Measurements from ENCODE around the gene CAMKK2. TPM values are rescaled to one million over a fixed set of nuclear protein-coding genes. Genes with fewer than 3 reads are reported as not detected.
A peak's percentile ranks its signal among the peaks of the same experiment; 100 is the strongest.

Gene CAMKK2
- total and polyA plus RNA-seq, 9 of the 15 experiments (the other 6 are each of a cell fraction or from before 2014, with no cell fraction given) = 4.3 to 32.0 (median 18.2) TPM

DNA sequence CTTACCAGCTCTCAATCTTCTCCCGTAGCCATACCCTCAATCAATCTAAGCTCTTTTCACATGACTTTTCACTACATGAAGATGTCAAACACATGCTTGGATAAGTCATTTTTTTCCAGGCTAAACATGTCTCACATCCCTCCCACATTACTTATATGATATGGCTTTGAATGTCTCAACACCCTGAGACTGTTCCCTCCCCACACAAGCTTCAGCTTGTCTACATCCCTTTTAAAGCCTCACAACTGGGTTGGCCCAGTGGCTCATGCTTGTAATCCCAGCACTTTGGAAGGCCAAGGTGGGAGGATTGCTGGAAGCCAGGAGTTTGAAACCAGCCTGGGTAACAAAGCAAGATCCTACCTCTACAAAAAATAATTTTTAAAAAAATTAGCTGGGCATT is 37.2 kb upstream of the CAMKK2 start:
- ChIA-PET CTCF (ENCODE audit: low intra/inter-chr PET ratio) (interaction anchor here (2.7 kb wide), 1 partner anchor 109 kb away, joined by 11 read pairs; no protein-coding TSS in a partner anchor), POLR2A (interaction anchor here (1.0 to 1.5 kb wide), 2 partner anchors 11 to 30 kb away, joined by 3 to 5 read pairs; no protein-coding TSS in a partner anchor)
- H3K4me2 ChIP-seq (ENCODE audit: insufficient read depth, low read length) = no peak overlapping the region
- BruUV-seq (replicated peaks) = no TSS peak
- no peak overlapping the region for H2AFZ ChIP-seq (ENCODE audit: low read depth, low read length)
- intact Hi-C loops (cut with micrococcal nuclease) = loop anchor here (2.0 kb wide), 2 partner anchors 67 to 109 kb away; partner anchors contain the start of gene RNF34
- no peaks in the 10 kb centered on the region for H3K4me1 ChIP-seq (replicated peaks in 1 of 2; ENCODE audit: control insufficient read depth in 2 of 2, insufficient read depth in 2 of 2, low read length in 2 of 2)
- H3K27me3 ChIP-seq (ENCODE audit: control insufficient read depth in 2 of 2, insufficient read depth in 2 of 2, low read length in 2 of 2) = no peaks in the 10 kb centered on the region
- no peaks in the 10 kb centered on the region for H3K9me3 ChIP-seq (replicated peaks; ENCODE audit: control insufficient read depth, insufficient read depth, low read depth, low read length)
- H3K9me1 ChIP-seq (ENCODE audit: control insufficient read depth, insufficient read depth, low read length) = no peaks in the 10 kb centered on the region
- no peak for ATAC-seq
- DNase-seq (ENCODE audit: extremely low read depth in 1 of 4, low spot score in 3 of 4) = no peak
- WGBS (ENCODE audit: insufficient coverage, low coverage, missing lambda C conversion rate) = 88% methylated on average over 1 of the region's 1 CpG
- H3K27ac ChIP-seq (ENCODE audit: extremely low read depth, low read depth, low read length) = no peak overlapping the region
- in situ Hi-C loops (cut with MboI) = no loop called here
- no peak overlapping the region for H3K9ac ChIP-seq (ENCODE audit: insufficient read depth in 1 of 2, low read depth in 2 of 2, low read length in 2 of 2)
- FAIRE-seq = peak; percentile 19
- H3K4me3 ChIP-seq = no peak overlapping the region
- H3K36me3 ChIP-seq (ENCODE audit: control insufficient read depth, insufficient read depth, low read length) = peaks cover 93% of the 10 kb centered on the region
- H3K79me2 ChIP-seq (ENCODE audit: control insufficient read depth, insufficient read depth, low read length) = peaks cover 6% of the 10 kb centered on the region; the same call in 1 of the 3 replicates
- H4K20me1 ChIP-seq (replicated peaks; ENCODE audit: control insufficient read depth, insufficient read depth, low read length) = no peaks in the 10 kb centered on the region; the same call in 1 of the 2 replicates
- TF ChIP-seq PHF20 (IDR thresholded peaks at IDR 0.05; ENCODE audit: partially characterized antibody) = no peak
- TF ChIP-seq, protein P1, sequence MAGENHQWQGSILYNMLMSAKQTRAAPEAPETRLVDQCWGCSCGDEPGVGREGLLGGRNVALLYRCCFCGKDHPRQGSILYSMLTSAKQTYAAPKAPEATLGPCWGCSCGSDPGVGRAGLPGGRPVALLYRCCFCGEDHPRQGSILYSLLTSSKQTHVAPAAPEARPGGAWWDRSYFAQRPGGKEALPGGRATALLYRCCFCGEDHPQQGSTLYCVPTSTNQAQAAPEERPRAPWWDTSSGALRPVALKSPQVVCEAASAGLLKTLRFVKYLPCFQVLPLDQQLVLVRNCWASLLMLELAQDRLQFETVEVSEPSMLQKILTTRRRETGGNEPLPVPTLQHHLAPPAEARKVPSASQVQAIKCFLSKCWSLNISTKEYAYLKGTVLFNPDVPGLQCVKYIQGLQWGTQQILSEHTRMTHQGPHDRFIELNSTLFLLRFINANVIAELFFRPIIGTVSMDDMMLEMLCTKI (IDR thresholded peaks at IDR 0.05; ENCODE audit: partially characterized antibody) = no peak
- TF ChIP-seq, protein P2, sequence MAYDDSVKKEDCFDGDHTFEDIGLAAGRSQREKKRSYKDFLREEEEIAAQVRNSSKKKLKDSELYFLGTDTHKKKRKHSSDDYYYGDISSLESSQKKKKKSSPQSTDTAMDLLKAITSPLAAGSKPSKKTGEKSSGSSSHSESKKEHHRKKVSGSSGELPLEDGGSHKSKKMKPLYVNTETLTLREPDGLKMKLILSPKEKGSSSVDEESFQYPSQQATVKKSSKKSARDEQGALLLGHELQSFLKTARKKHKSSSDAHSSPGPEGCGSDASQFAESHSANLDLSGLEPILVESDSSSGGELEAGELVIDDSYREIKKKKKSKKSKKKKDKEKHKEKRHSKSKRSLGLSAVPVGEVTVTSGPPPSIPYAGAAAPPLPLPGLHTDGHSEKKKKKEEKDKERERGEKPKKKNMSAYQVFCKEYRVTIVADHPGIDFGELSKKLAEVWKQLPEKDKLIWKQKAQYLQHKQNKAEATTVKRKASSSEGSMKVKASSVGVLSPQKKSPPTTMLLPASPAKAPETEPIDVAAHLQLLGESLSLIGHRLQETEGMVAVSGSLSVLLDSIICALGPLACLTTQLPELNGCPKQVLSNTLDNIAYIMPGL (CRISPR knock-in tag; IDR thresholded peaks at IDR 0.05) = no peak
- TF ChIP-seq HDGF (IDR thresholded peaks at IDR 0.05) = no peak
- TF ChIP-seq NR3C1 (CRISPR knock-in tag; IDR thresholded peaks at IDR 0.05) = no peak
- TF ChIP-seq ZNF143 (CRISPR knock-in tag; IDR thresholded peaks at IDR 0.05) = no peak
- no peak for TF ChIP-seq ZNF644 (tag; IDR thresholded peaks at IDR 0.05; ENCODE audit: low read depth)
- no peak for TF ChIP-seq ZNF239 (CRISPR knock-in tag; IDR thresholded peaks at IDR 0.05)
- TF ChIP-seq ZNF146 (CRISPR knock-in tag; IDR thresholded peaks at IDR 0.05; ENCODE audit: unreplicated experiment) = no peak
- no peak for TF ChIP-seq HDAC2 (IDR thresholded peaks at IDR 0.05)
- TF ChIP-seq SIX5 (IDR thresholded peaks at IDR 0.05; ENCODE audit: borderline replicate concordance in 1 of 2, insufficient read depth in 1 of 2, low read depth in 1 of 2, low read length in 2 of 2) = no peak
- TF ChIP-seq ZBTB1 (CRISPR knock-in tag; IDR thresholded peaks at IDR 0.05; ENCODE audit: borderline replicate concordance, low read depth) = no peak
- TF ChIP-seq, protein P3, sequence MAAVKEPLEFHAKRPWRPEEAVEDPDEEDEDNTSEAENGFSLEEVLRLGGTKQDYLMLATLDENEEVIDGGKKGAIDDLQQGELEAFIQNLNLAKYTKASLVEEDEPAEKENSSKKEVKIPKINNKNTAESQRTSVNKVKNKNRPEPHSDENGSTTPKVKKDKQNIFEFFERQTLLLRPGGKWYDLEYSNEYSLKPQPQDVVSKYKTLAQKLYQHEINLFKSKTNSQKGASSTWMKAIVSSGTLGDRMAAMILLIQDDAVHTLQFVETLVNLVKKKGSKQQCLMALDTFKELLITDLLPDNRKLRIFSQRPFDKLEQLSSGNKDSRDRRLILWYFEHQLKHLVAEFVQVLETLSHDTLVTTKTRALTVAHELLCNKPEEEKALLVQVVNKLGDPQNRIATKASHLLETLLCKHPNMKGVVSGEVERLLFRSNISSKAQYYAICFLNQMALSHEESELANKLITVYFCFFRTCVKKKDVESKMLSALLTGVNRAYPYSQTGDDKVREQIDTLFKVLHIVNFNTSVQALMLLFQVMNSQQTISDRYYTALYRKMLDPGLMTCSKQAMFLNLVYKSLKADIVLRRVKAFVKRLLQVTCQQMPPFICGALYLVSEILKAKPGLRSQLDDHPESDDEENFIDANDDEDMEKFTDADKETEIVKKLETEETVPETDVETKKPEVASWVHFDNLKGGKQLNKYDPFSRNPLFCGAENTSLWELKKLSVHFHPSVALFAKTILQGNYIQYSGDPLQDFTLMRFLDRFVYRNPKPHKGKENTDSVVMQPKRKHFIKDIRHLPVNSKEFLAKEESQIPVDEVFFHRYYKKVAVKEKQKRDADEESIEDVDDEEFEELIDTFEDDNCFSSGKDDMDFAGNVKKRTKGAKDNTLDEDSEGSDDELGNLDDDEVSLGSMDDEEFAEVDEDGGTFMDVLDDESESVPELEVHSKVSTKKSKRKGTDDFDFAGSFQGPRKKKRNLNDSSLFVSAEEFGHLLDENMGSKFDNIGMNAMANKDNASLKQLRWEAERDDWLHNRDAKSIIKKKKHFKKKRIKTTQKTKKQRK (IDR thresholded peaks at IDR 0.05; ENCODE audit: borderline replicate concordance, low read depth, low read length) = no peak
- TF ChIP-seq SNRNP70 (optimal IDR thresholded peaks at IDR 0.05; ENCODE audit: low read depth, low read length) = no peak
- TF ChIP-seq SETDB1 (IDR thresholded peaks at IDR 0.05; ENCODE audit: low read length) = no peak
- TF ChIP-seq ZNF431 (CRISPR knock-in tag; IDR thresholded peaks at IDR 0.05) = no peak
- no peak for TF ChIP-seq C11orf30 (IDR thresholded peaks at IDR 0.05; ENCODE audit: low read depth)
- no peak for TF ChIP-seq RBM22 (IDR thresholded peaks at IDR 0.05; ENCODE audit: low read depth, low read length, poor library complexity, severe bottlenecking)

Measured in K562 (cell line).